SK-N-SH (cell line): ENCODE data around the gene DNAJC17. TPM values are rescaled to one million over a fixed set of nuclear protein-coding genes. Genes with fewer than 3 reads are reported as not detected.

Experiments
- CTCF ChIA-PET: fragments of 300-600, 350-600 bp; formaldehyde crosslinking; extraction: SDS; loops from one replicate; lab custom pipeline; 2021; lab: Yijun Ruan, JAX
- POLR2A ChIA-PET: fragments of 350-600 bp; sonication (Branson Sonifier 250); formaldehyde crosslinking; extraction: SDS; loops from one replicate; lab custom pipeline; 2020; ENCODE audit warnings: antibody characterized with exemption, inconsistent platforms; lab: Yijun Ruan, JAX
- DNase-seq: peaks from one replicate; pipeline ENCODE4 v3.0.0; 2012
- H2AFZ ChIP-seq: fragments of 200-600 bp; sonication (generic); 2 replicates; pipeline ENCODE4 v1.8.1; 2016; ENCODE audit warnings: antibody characterized with exemption, mild to moderate bottlenecking, low read depth
- H3F3A ChIP-seq: fragments of 200-600 bp; sonication (generic); replicated peaks from 2 replicates; pipeline ENCODE3; 2016; ENCODE audit warnings: antibody characterized with exemption, mild to moderate bottlenecking; ENCODE audit not compliant: insufficient read depth
- H3K27ac ChIP-seq, 2 experiments: fragments of 200-500 bp in 1 of 2; fragments of 200-600 bp in 1 of 2; sonication (Bioruptor generic) in 1 of 2; sonication (generic), shearing (Covaris generic) in 1 of 2; 2 replicates each; pipeline versions ENCODE4 v1.5.1 to v1.6.1; 2014 to 2016; ENCODE audit warnings: low read depth in 2 of 2, inconsistent platforms in 1 of 2, low read length in 1 of 2, mild to moderate bottlenecking in 1 of 2, mixed read lengths in 1 of 2
- H3K27me3 ChIP-seq: fragments of 200-600 bp; sonication (generic), shearing (Covaris generic); 2 replicates; pipeline ENCODE4 v1.6.1; 2016; ENCODE audit warnings: mixed run types; ENCODE audit not compliant: insufficient read depth
- H3K36me3 ChIP-seq, 2 experiments: fragments of 200-500 bp in 1 of 2; fragments of 200-600 bp in 1 of 2; sonication (Bioruptor generic) in 1 of 2; sonication (generic) in 1 of 2; replicated peaks in 1 of 2; 2 replicates each; pipeline versions ENCODE3 to v1.5.1; 2014 to 2016; ENCODE audit warnings: low read length in 1 of 2, mild to moderate bottlenecking in 1 of 2; ENCODE audit not compliant: insufficient read depth in 2 of 2, control insufficient read depth in 1 of 2
- H3K4me1 ChIP-seq, 2 experiments: fragments of 200-500 bp in 1 of 2; fragments of 200-600 bp in 1 of 2; sonication (Bioruptor generic) in 1 of 2; sonication (generic), shearing (Covaris generic) in 1 of 2; 2 replicates each; pipeline versions ENCODE4 v1.5.1 to v1.6.1; 2014 to 2016; ENCODE audit warnings: low read depth in 1 of 2, low read length in 1 of 2, mixed run types in 1 of 2; ENCODE audit not compliant: insufficient read depth in 2 of 2, control insufficient read depth in 1 of 2
- H3K4me2 ChIP-seq: fragments of 200-600 bp; sonication (generic), shearing (Covaris generic); 2 replicates; pipeline ENCODE4 v1.6.1; 2017; ENCODE audit warnings: mixed run types
- H3K4me3 ChIP-seq, 2 experiments: fragments of 200-500 bp in 1 of 2; fragments of 200-600 bp in 1 of 2; sonication (Bioruptor generic) in 1 of 2; sonication (generic), shearing (Covaris generic) in 1 of 2; 2 replicates each; pipeline versions ENCODE4 v1.5.1 to v1.8.1; 2014 to 2016; ENCODE audit warnings: low read depth in 2 of 2, inconsistent platforms in 1 of 2, low read length in 1 of 2, mild to moderate bottlenecking in 1 of 2, mixed read lengths in 1 of 2, moderate library complexity in 1 of 2
- H3K79me2 ChIP-seq: fragments of 200-600 bp; sonication (generic); 2 replicates; pipeline ENCODE4 v1.8.1; 2017; ENCODE audit warnings: mild to moderate bottlenecking; ENCODE audit not compliant: insufficient read depth
- H3K9ac ChIP-seq: fragments of 200-600 bp; sonication (generic); 2 replicates; pipeline ENCODE4 v1.6.1; 2017; ENCODE audit warnings: mixed run types
- H3K9me2 ChIP-seq: fragments of 200-600 bp; sonication (generic); 2 replicates; pipeline ENCODE4 v1.6.1; 2017; ENCODE audit warnings: mixed run types
- H3K9me3 ChIP-seq: fragments of 200-600 bp; sonication (generic); 2 replicates; pipeline ENCODE4 v1.6.1; 2017; ENCODE audit warnings: mixed run types, mild to moderate bottlenecking, moderate library complexity
- H4K20me1 ChIP-seq: fragments of 200-600 bp; sonication (generic); 2 replicates; pipeline ENCODE4 v1.6.1; 2017; ENCODE audit warnings: mild to moderate bottlenecking, mixed run types; ENCODE audit not compliant: insufficient read depth
- CTCF ChIP-seq: fragments of 200-600 bp; sonication (generic); IDR thresholded peaks from 2 replicates; pipeline ENCODE4 v1.6.1; 2017; ENCODE audit warnings: antibody characterized with exemption, mild to moderate bottlenecking, moderate library complexity
- FOXM1 ChIP-seq: IDR thresholded peaks from 2 replicates; pipeline ENCODE4 v1.4.0; 2012; ENCODE audit warnings: low read depth, mild to moderate bottlenecking
- GABPA ChIP-seq: IDR thresholded peaks from 2 replicates; pipeline ENCODE4 v1.4.0; 2012; ENCODE audit warnings: low read depth, mild to moderate bottlenecking
- GATA2 ChIP-seq: sonication (generic); formaldehyde crosslinking; IDR thresholded peaks from 2 replicates; pipeline ENCODE4 v1.5.0; 2020; ENCODE audit warnings: mild to moderate bottlenecking, missing genetic modification reagents
- JUND ChIP-seq: IDR thresholded peaks from 2 replicates; pipeline ENCODE4 v1.4.0; 2012
- MAX ChIP-seq: IDR thresholded peaks from 2 replicates; pipeline ENCODE4 v1.4.0; 2012; ENCODE audit warnings: low read depth
- MEF2A ChIP-seq: IDR thresholded peaks from 2 replicates; pipeline ENCODE4 v1.4.0; 2012; ENCODE audit warnings: low read depth, borderline replicate concordance
- NFIC ChIP-seq: IDR thresholded peaks from 2 replicates; pipeline ENCODE4 v1.4.0; 2012; ENCODE audit warnings: borderline replicate concordance
- RAD21 ChIP-seq: IDR thresholded peaks from 2 replicates; pipeline ENCODE4 v1.6.1; 2012; ENCODE audit warnings: mild to moderate bottlenecking, low read length
- RCOR1 ChIP-seq: fragments of 150-350 bp; IDR thresholded peaks from 2 replicates; pipeline ENCODE4 v1.6.1; 2017; ENCODE audit warnings: antibody characterized with exemption, low read length
- RFX5 ChIP-seq: IDR thresholded peaks from 2 replicates; pipeline ENCODE4 v1.6.1; 2012; ENCODE audit warnings: mild to moderate bottlenecking, improper control_type of control experiment, low read length
- RXRA ChIP-seq: IDR thresholded peaks from 2 replicates; pipeline ENCODE4 v1.4.0; 2012; ENCODE audit warnings: low read depth, mild to moderate bottlenecking, borderline replicate concordance
- SMC3 ChIP-seq: IDR thresholded peaks from 2 replicates; pipeline ENCODE4 v1.6.1; 2012; ENCODE audit warnings: low read depth, low read length, improper control_type of control experiment
- ZBTB33 ChIP-seq: IDR thresholded peaks from 2 replicates; pipeline ENCODE4 v1.4.0; 2012; ENCODE audit warnings: low read depth, borderline replicate concordance
- WGBS: methylation state at CpG from one replicate; pipeline ENCODE4 v1.1.6; 2017; ENCODE audit warnings: low lambda C conversion rate; 5-methylcytosine and 5-hydroxymethylcytosine counted together
- polyA plus RNA-seq, 3 experiments: library from polyadenylated mRNA; depleted of rRNA; stranded (reverse); fragments of >200 nt; gene quantifications; 2 replicates each; pipeline ENCODE4 v1.2.3, GENCODE V29; 2012

Gene DNAJC17
- polyA plus RNA-seq, 1 of the 3 experiments (the other 2 are of a cell fraction), result 61.6 TPM

- no peak overlapping the region for H3K4me3 ChIP-seq
- H3K4me2 ChIP-seq, result no peak overlapping the region
- H3K9me3 ChIP-seq, result no peaks in the 10 kb centered on the region
- DNase-seq, result no peak
- TF ChIP-seq CTCF (no peak), MAX (no peak), ZBTB33 (no peak), NFIC (no peak), RXRA (no peak)
- H3K79me2 ChIP-seq, result no peaks in the 10 kb centered on the region
- CTCF ChIA-PET, result interaction anchor here (8.5 kb wide), 1 partner anchor 7 kb away, joined by 120 read pairs; no protein-coding TSS in a partner anchor
- POLR2A ChIA-PET, result no interaction called here
- no peak overlapping the region for H2AFZ ChIP-seq
- H4K20me1 ChIP-seq, result no peaks in the 10 kb centered on the region
- no peaks in the 10 kb centered on the region for H3K27me3 ChIP-seq
- WGBS, result 82% methylated on average over 8 of the region's 8 CpGs
- H3K9me2 ChIP-seq, result no peaks in the 10 kb centered on the region
- no peak overlapping the region for H3K27ac ChIP-seq
- H3F3A ChIP-seq, result peaks cover 3% of the 10 kb centered on the region
- no peaks in the 10 kb centered on the region for H3K36me3 ChIP-seq
- peaks cover 0 to 9% of the 10 kb centered on the region in 2 experiments; a peak in 1 of 4 replicates for H3K4me1 ChIP-seq
- H3K9ac ChIP-seq, result no peak overlapping the region
These were observed 43.4 kb upstream of the DNAJC17 start for GRCh38 chr15:40850576-40851112.

GRCh38 chr15:40847223-40847961, 40.1 kb upstream of the DNAJC17 start:
- no peaks in the 10 kb centered on the region for H3K9me2 ChIP-seq
- H4K20me1 ChIP-seq, result no peaks in the 10 kb centered on the region
- H3K9me3 ChIP-seq, result no peaks in the 10 kb centered on the region
- no peaks in the 10 kb centered on the region for H3K79me2 ChIP-seq
- CTCF ChIA-PET, result interaction anchor here (0.6 to 8.5 kb wide), 8 partner anchors 9 to 57 kb away, joined by 3 to 120 read pairs (median 6); partner anchors contain the start of genes PPP1R14D and VPS18
- H3K9ac ChIP-seq, result no peak overlapping the region
- H3F3A ChIP-seq, result peaks cover 3% of the 10 kb centered on the region
- no peak overlapping the region for H2AFZ ChIP-seq
- WGBS, result 100% methylated on average over 4 of the region's 7 CpGs
- no peak overlapping the region for H3K27ac ChIP-seq
- H3K27me3 ChIP-seq, result peaks cover 9% of the 10 kb centered on the region; the same call in 1 of the 2 replicates
- no peak overlapping the region for H3K4me3 ChIP-seq
- POLR2A ChIA-PET, result no interaction called here
- H3K4me2 ChIP-seq, result no peak overlapping the region
- DNase-seq, result peak; percentile 51
- TF ChIP-seq MAX (no peak), RCOR1 (no peak), GATA2 (CRISPR knock-in tag) (no peak), RXRA (no peak), MEF2A (no peak), RFX5 (no peak), GABPA (no peak), SMC3 (no peak), RAD21 (no peak), FOXM1 (no peak), JUND (no peak)
- no peaks in the 10 kb centered on the region for H3K36me3 ChIP-seq
- peaks cover 0 to 17% of the 10 kb centered on the region in 2 experiments; a peak in 1 of 4 replicates for H3K4me1 ChIP-seq
